ENCODE measurements around the gene TCF20.

DNA sequence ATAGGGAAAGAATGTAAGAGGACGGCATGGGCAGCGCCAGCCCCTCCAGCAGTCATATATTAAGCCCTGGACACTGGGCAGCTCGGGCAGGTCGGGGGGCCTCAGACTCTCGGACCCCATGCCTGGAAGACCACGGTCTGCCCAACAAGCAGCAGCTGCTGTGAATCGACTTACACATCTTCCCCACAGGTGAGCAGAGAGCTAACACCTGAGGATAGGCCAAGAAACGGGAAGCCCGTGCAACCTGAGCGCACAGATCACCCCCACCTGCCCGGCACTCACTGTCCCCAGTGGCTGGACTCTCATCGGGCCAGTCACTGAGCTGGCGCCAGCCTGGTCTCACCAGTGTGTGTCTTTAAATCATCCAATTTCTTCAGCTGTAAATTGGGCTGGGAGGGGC, 4.7 kb upstream of the TCF20 start:
- TF ChIP-seq CTCF (conservative IDR thresholded peaks at IDR 0.05; ENCODE audit: low read length) (no peak), EZH2phosphoT487 (IDR thresholded peaks at IDR 0.05; ENCODE audit: borderline replicate concordance) (no peak)

All from Loucy (cell line).